WTC11 (cell line): ENCODE results near the gene TTC7B.

ENCODE experiments used
- CBFB ChIP-seq: sonication (generic); formaldehyde crosslinking; IDR thresholded peaks from 2 replicates; pipeline ENCODE4 v1.8.1; 2022; ENCODE audit warnings: mild to moderate bottlenecking, low read depth, missing genetic modification reagents
- ESRRA ChIP-seq: sonication (generic); formaldehyde crosslinking; IDR thresholded peaks from 2 replicates; pipeline ENCODE4 v1.8.1; 2022; ENCODE audit warnings: mild to moderate bottlenecking, missing genetic modification reagents, borderline replicate concordance
- FOXJ3 ChIP-seq: sonication (generic); formaldehyde crosslinking; IDR thresholded peaks from 2 replicates; pipeline ENCODE4 v1.9.0; 2021; ENCODE audit warnings: missing genetic modification reagents, mild to moderate bottlenecking, borderline replicate concordance
- MYBL2 ChIP-seq: sonication (generic); formaldehyde crosslinking; IDR thresholded peaks from 2 replicates; pipeline ENCODE4 v1.8.1; 2023; ENCODE audit warnings: mild to moderate bottlenecking, moderate library complexity, missing genetic modification reagents
- SMAD4 ChIP-seq: sonication (generic); formaldehyde crosslinking; IDR thresholded peaks from 2 replicates; pipeline ENCODE4 v1.8.0; 2022; ENCODE audit warnings: mild to moderate bottlenecking, missing genetic modification reagents
- SP1 ChIP-seq: sonication (generic); formaldehyde crosslinking; conservative IDR thresholded peaks from 2 replicates; pipeline ENCODE4 v1.8.1; 2022; ENCODE audit warnings: missing genetic modification reagents
- TEAD4 ChIP-seq: sonication (generic); formaldehyde crosslinking; IDR thresholded peaks from 2 replicates; pipeline ENCODE4 v1.8.0; 2022; ENCODE audit warnings: mild to moderate bottlenecking, missing genetic modification reagents
- ZNF425 ChIP-seq: fragments of 250-450 bp; sonication (Bioruptor Pico); conservative IDR thresholded peaks from 2 replicates; pipeline ENCODE4 v1.9.0; 2021; ENCODE audit warnings: mild to moderate bottlenecking
- TF ChIP-seq, protein P1 (sequence below): fragments of 200-600 bp; IDR thresholded peaks from 2 replicates; pipeline ENCODE4 v1.8.0; 2022; ENCODE audit warnings: antibody characterized with exemption

DNA sequence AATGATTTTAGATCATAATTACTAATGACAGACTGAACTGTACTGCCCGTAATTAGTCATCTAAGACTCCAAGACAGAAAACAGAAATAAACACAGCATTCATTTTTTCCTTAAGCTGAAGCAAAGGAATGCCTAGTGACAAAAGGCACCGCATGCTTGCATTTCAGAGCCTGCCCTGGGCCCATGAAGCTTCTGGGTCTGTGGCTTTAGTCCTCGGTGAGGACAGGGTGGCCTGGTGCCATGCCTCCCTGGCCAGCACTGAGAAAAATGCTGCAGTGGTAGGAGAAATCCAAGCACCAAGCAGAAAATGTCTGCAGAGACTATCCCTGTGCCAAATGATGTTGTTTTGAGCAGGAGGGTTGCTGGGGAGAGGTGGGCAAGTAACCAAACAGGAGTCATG lies 247.8 kb downstream of the TTC7B start:
- TF ChIP-seq SP1 (CRISPR knock-in tag) (no peak), TEAD4 (CRISPR knock-in tag) (no peak), FOXJ3 (CRISPR knock-in tag) (no peak), ZNF425 (CRISPR knock-in tag) (no peak), SMAD4 (CRISPR knock-in tag) (no peak), CBFB (CRISPR knock-in tag) (no peak), MYBL2 (CRISPR knock-in tag) (no peak), ESRRA (CRISPR knock-in tag) (no peak)
- TF ChIP-seq, protein P1, sequence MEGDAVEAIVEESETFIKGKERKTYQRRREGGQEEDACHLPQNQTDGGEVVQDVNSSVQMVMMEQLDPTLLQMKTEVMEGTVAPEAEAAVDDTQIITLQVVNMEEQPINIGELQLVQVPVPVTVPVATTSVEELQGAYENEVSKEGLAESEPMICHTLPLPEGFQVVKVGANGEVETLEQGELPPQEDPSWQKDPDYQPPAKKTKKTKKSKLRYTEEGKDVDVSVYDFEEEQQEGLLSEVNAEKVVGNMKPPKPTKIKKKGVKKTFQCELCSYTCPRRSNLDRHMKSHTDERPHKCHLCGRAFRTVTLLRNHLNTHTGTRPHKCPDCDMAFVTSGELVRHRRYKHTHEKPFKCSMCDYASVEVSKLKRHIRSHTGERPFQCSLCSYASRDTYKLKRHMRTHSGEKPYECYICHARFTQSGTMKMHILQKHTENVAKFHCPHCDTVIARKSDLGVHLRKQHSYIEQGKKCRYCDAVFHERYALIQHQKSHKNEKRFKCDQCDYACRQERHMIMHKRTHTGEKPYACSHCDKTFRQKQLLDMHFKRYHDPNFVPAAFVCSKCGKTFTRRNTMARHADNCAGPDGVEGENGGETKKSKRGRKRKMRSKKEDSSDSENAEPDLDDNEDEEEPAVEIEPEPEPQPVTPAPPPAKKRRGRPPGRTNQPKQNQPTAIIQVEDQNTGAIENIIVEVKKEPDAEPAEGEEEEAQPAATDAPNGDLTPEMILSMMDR: no peak
